ENCODE measurements around the gene EVA1B.

The EVA1B gene

GRCh38 chr1:36276688-36277087, 46.8 kb downstream of the EVA1B start:
- DNase-seq (ENCODE audit: low spot score): no peak

- no peak for DNase-seq (ENCODE audit: low spot score)
Observed at GRCh38 chr1:36274201-36274600, 49.2 kb downstream of the EVA1B start.

GRCh38 chr1:36273024-36273423, 50.4 kb downstream of the EVA1B start:
- DNase-seq (ENCODE audit: low spot score): no peak

Data from COLO829 (cell line).